NCI-H187 (cell line): Measurements from ENCODE around the gene RACK1.
"Not testable (repeated sequence)": the region's sequence is repeated elsewhere in the genome, so short reads cannot be mapped to it uniquely, and the experiment has no call there.

Experiments
- DNase-seq, 2 experiments: peaks; one replicate each; lab custom pipeline; 2025; lab: John Stamatoyannopoulos, UW

RACK1 gene

GRCh38 chr5:181243564-181244343 lies at the start of gene RACK1:
Gene RACK1 (minus strand): TSS chr5:181243906. CDS start chr5:181243800, 106 bp downstream.
- no peak for DNase-seq

GRCh38 chr5:181287331-181287730 lies 43.6 kb upstream of the RACK1 start:
- not testable (repeated sequence) for DNase-seq

GRCh38 chr5:181285962-181286705 lies 42.4 kb upstream of the RACK1 start:
- not testable (repeated sequence) for DNase-seq

GRCh38 chr5:181283841-181284755 lies 40.4 kb upstream of the RACK1 start:
- not testable (repeated sequence) for DNase-seq

- no peak for DNase-seq
Measured at GRCh38 chr5:181283347-181283746, 39.6 kb upstream of the RACK1 start.

GRCh38 chr5:181282874-181283273 lies 39.2 kb upstream of the RACK1 start:
- DNase-seq = no peak

- not testable (repeated sequence) for DNase-seq
Measured at GRCh38 chr5:181282415-181282814, 38.7 kb upstream of the RACK1 start.

GRCh38 chr5:181281984-181282316 lies 38.2 kb upstream of the RACK1 start:
- no peak for DNase-seq

GRCh38 chr5:181281077-181281983 lies 37.6 kb upstream of the RACK1 start:
- no peak for DNase-seq

- no peak for DNase-seq
Measured at GRCh38 chr5:181280251-181280762, 36.6 kb upstream of the RACK1 start.

- not testable (repeated sequence) for DNase-seq
Measured at GRCh38 chr5:181273433-181273744, 29.7 kb upstream of the RACK1 start.

- no peak for DNase-seq
Measured at GRCh38 chr5:181271081-181271480, 27.4 kb upstream of the RACK1 start.

- DNase-seq = not testable (repeated sequence)
Measured at GRCh38 chr5:181267907-181268306, 24.2 kb upstream of the RACK1 start.

- DNase-seq = not testable (repeated sequence)
Measured at GRCh38 chr5:181267291-181267904, 23.7 kb upstream of the RACK1 start.

- no peak for DNase-seq
Measured at GRCh38 chr5:181265092-181265671, 21.5 kb upstream of the RACK1 start.

- no peak for DNase-seq
Measured at GRCh38 chr5:181263633-181264032, 19.9 kb upstream of the RACK1 start.

- DNase-seq = no peak
Measured at GRCh38 chr5:181261320-181262049, 17.8 kb upstream of the RACK1 start.

GRCh38 chr5:181260720-181261319 lies 17.1 kb upstream of the RACK1 start, which contains the start of gene TRIM52:
Gene TRIM52 (minus strand): TSS chr5:181261143. CDS start chr5:181260813, 330 bp downstream.
- no peak for DNase-seq
